ENCODE results near the gene LTB4R2.

- TF ChIP-seq EZH2 (IDR thresholded peaks at IDR 0.05; ENCODE audit: insufficient read depth, poor library complexity, severe bottlenecking) (no peak), EZH2phosphoT487 (IDR thresholded peaks at IDR 0.05; ENCODE audit: insufficient read depth, low read depth) (no peak)
Measured at GRCh38 chr14:24327303-24327702, 17.4 kb downstream of the LTB4R2 start.
